ENCODE data around the gene NUP93. TPM values are rescaled to one million over a fixed set of nuclear protein-coding genes. Genes with fewer than 3 reads are reported as not detected.

NUP93 gene
- polyA plus RNA-seq, 4 donors, result 50.1 to 94.4 (median 79.9) TPM

DNA sequence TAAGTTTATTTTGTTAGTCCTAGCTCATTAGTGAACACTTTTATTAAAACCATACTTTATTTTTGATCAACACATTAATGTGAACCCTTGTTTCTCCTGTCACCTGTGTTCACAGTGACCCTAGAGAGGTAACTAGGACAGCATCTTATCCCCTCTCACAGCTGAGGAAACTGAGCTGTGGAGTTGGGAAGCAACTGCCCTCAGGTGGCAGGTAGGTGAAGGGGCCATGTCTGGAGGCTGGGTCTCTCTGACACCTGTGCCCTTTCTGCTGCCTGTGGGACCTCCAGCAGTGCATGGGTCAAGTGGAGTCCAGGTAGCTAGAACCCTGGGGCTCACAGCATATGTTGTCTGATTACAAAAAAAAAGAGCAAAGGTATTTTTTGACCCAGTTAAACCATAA is 112.2 kb downstream of the NUP93 start:
- DNase-seq (ENCODE audit: low read depth in 4 of 4, low spot score in 3 of 4), result no peak

DNA sequence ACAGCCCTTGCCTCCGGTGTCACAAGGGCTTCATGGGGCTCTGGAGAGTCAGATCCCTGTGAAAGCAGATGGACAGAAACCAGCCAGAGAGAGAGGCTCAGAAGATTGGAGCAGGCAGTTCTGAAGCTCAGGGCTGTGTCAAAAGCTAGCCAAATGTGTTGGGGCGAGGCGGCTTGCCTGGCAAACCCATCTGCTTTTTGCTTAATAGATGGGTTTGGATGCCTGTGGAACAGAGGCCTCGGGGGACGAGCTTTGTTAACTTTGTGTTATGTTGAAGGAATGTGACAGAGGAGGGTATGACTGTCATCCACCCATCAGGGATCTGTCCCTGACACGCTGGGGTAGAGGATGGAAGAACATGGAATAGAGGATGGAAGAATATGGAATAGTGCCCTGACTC is 114.1 kb downstream of the NUP93 start:
- DNase-seq (ENCODE audit: low read depth in 4 of 4, low spot score in 3 of 4), result no peak

GRCh38 chr16:56847173-56847910 is 117.4 kb downstream of the NUP93 start:
- no peak for DNase-seq (ENCODE audit: low read depth in 4 of 4, low spot score in 3 of 4)

DNA sequence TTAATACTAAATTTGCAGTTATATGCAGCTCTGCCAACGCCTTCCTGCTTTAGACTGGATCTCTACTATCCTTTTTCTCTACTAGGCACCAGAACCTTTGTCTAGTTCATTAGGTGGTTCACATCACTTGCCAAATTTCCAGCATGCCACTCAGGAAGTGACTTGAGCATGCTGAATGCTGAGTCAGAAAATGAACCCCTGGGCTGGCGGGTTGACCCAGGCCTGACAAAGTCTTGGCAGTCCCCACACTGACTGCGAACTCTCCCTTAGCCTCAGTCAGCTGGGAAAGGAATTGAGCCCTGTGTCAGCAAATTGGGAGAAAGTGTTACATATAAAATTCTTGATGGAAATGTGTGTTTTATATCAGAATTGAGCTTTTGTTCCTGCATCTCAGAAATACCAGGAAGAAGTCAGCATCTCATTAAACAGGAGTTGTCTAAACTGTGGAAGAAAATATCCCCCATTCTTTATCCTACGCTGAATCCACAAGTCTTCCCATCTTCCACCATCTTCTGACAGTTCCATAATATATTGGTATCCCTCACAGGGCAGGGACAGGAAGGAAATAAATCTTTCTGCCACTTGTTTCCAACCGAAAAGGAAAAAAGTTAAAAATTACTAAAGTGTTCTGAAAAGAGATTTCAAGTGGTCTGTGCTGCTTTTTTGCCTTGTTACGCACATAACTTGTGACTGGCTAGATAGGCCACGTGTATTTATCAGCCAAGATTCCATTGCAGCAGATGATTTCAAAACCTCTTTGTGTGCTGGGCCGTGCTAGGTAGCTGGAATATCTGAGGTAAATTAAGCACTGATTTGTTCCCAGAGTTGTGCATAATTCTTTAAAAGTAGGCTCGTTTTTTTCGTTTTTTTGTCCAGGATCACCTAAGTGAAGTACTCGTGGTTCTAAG is 118.4 kb downstream of the NUP93 start:
- DNase-seq (ENCODE audit: low read depth in 4 of 4, low spot score in 3 of 4), result no peak

DNA sequence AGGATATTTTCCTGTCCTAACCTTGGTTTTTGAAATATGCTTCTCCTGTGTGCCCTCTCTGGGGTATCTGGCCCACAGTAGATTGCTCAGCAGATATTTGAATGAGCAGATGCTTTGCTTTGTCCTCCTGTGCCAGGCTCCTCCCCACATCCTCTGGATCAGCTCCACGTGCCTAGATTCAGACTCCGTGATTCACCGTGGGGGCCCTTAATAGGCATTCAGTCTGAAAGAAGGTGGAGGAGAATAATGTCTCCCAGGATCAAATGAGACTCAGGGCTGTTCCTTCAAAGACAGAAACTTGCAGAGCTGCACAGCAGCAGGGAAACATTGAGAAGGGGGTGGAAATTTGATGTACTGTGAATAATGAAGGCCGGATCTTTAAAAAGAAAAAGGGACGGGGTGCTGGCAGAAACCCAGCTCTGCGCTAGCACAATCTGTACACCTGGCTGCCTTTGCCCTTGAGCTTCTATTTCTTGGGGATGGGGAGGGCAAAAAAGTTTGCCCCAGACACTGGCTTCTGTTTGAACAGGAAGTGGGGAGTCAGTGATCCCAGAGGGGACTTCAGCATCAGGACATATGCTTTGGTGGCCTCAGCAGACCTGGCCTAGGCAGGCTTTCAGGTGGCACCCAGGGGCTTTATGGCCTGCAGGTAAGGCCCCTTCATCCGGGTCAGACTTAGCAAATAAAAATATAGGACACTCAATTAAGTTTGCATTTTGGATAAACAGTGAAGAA is 119.2 kb downstream of the NUP93 start:
- DNase-seq (ENCODE audit: low read depth in 4 of 4, low spot score in 3 of 4), result no peak

DNA sequence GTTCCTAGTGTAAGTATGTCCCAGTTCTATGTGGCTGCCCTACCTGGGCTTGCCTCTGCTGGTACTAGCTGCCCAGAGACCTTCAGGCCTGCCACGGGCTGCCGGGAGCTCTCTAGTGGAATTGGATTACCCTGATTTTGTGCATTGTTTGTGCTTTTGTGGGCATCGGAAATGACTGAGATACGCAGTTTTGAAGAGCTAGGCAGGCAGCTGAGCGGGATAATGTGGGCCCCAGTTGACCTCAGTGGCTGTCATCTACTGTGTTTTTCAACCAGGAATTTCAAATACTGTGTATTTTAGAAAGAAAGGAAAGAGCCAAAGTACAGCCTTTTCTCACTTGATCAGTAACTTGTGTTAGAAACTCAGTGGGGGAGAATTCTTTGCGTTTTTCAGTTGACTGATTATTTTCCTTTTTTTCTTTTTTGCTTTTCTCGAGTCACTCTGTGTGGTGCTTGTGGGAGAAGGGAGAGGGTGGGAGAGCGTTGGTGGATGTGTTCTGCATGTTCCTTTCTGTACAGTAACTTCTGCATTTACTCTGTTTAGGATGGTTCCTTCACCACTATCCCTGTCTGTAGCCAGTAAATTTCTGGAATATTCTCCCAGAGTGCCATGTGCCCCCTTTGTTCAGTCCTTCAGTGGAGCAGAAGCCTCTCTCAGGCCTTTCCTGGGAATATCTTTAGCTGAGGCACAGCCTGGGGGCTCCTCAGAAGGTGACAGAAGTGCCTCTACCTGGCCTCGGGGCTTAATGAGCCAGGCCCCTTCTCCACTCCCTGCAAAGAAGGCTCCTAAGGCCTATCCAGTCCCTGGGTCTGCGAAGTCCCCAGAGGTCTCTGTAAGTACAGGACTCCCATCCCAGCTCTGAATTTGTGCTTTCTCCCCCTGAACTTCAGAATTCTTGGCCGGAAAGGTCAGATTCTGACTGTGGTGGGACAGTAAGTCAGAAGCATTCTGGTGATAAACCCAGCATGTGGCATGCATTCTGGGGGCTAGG is 120.1 kb downstream of the NUP93 start:
- no peak for DNase-seq (ENCODE audit: low read depth in 4 of 4, low spot score in 3 of 4)

DNA sequence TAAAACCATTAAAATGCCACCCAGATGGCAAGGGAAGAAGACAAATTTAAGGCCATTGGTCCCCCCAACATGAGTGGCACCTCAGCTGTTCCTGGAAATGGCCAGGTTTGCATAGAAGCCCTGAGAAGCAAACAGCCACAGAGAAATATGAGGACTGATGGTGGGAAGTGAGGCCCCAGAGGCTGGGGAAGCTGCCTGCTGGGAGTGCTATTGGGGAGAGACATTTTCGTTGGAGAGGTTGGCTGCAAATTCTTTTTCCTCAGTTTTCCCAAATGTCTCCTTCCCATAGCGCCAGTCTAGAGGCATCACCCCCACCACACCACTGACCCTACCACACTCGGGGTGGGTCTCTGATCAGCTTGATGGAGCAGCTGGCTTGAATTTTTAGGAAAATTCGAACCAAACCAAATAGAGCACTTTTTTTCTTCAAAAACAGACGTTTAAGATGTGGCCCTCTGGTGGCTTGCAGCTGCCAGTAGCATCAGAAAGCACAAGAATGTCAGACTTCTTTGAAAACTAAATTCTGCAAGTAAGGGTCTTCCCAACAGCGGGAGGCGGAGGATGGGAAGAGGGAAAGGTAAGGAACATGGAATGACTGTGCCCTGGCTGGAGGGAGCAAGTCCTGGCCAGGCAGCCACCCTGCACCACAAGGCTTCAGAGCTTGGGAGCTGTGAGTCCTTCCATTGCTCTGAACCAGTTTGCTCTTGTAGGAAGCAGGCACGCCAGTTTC is 121.9 kb downstream of the NUP93 start:
- no peak for DNase-seq (ENCODE audit: low read depth in 4 of 4, low spot score in 3 of 4)

- DNase-seq (ENCODE audit: low read depth in 4 of 4, low spot score in 3 of 4), result no peak
Observed at GRCh38 chr16:56852401-56852730, 122.4 kb downstream of the NUP93 start.

DNA sequence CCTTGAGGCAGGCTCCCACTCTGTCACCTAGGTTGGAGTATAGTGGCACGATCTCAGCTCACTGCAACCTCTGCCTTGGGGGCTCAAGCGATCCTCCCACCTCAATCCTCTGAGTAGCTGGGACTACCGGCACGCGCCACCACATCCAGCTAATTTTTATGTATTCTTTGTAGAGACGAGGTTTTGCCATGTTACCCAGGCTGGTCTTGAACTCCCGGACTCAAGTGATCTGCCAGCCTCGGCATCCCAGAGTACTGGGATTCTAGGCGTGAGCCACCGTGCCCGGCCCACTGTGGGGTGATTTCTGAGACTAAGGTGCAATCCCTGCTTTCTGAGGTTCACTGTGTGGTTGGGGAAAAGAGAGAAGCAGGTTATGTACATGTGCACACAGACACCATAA is 123.0 kb downstream of the NUP93 start:
- DNase-seq (ENCODE audit: low read depth in 4 of 4, low spot score in 3 of 4), result no peak

DNA sequence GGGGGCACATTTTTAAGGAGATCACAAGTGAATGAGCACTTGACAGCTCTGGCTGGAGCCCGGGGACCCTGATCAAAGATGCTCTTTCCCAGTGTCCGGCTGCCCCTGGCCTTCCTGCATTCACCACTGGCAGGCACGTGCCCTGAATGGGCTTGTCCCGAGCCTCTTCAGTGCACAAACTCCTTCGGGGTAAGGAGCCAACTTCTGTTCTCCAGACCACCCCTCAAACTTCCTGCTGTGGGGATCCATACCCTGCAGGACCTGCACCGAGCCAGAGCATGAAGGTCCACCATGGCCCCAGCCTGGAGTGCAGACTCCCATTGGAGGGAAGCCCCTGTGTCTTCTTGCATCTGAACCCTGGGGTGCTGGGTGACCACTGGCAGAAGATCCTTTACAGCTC is 125.3 kb downstream of the NUP93 start:
- DNase-seq (ENCODE audit: low read depth in 4 of 4, low spot score in 3 of 4), result no peak

GRCh38 chr16:56855946-56856345 is 126.0 kb downstream of the NUP93 start:
- no peak for DNase-seq (ENCODE audit: low read depth in 4 of 4, low spot score in 3 of 4)

GRCh38 chr16:56856876-56857447 is 127.0 kb downstream of the NUP93 start:
- no peak for DNase-seq (ENCODE audit: low read depth in 4 of 4, low spot score in 3 of 4)

DNA sequence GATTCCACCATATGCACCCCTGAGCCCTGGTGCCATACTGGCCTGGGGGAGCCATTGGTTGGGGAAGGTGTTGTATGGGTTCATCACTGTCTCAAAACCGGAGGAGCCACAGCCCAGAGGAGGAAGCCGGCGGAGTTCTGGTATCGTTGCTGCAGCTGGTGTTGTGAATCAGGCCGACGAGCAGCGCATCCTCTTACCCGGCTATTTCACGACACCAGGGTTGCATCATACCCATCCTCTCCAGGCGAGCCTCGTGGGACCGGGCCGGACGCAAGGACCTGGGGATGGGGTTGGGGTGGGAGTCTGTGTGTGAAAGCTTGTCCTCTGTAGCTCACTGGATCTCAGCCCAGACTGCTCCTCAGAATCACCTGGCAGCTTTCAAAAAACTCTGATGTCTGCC is 128.4 kb downstream of the NUP93 start:
- no peak for DNase-seq (ENCODE audit: low read depth in 4 of 4, low spot score in 3 of 4)

GRCh38 chr16:56859636-56860035 is 129.7 kb downstream of the NUP93 start:
- no peak for DNase-seq (ENCODE audit: low read depth in 4 of 4, low spot score in 3 of 4)

GRCh38 chr16:56860226-56861020 is 130.5 kb downstream of the NUP93 start:
- no peak for DNase-seq (ENCODE audit: low read depth in 4 of 4, low spot score in 3 of 4)

DNA sequence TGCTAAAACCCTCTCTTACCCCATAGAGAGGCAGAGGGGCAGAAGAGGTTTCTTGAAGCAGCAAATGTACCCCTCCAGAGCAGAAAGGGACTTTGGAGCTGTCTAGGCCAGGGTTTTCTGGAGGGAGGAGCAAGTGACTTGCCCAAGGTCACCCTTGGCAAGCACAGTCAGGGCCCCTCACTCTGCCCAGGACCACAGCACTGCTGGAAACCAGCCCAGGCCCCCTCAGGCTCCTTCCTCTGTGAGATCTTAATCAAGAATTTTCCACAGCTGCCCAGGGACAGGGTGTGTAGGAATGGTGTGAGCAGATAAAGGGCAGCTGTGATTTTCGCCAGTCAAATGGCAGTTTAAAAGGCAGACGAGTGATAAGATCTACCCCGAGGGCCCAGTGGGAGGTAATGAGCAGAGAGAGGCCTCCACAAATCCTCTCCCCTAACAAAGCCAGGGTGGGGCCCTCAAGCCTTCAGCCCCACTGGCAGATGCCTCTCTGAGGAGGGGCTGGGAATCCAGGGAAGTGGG is 131.2 kb downstream of the NUP93 start:
- DNase-seq (ENCODE audit: low read depth in 4 of 4, low spot score in 3 of 4), result no peak

DNA sequence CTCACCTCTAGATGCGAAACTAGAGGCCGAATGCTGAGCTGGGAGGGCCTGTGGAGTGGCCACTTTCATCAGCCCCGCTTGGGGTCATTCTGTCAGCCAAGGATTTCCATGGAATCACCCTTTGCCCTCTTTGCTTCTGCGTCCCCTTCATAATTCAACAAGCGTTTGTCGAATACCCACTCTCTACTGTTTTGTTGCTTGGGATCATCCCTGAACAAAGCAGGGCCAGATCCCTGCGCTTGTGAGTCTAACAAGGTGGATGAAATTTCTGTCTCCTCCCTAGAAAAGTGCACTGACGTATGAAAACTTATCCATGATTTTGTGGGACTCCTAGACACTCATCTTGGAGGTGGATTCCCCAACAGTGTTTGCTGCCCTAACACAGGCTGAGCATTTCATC is 131.8 kb downstream of the NUP93 start:
- DNase-seq (ENCODE audit: low read depth in 4 of 4, low spot score in 3 of 4), result no peak

- no peak for DNase-seq (ENCODE audit: low read depth in 4 of 4, low spot score in 3 of 4)
Observed at GRCh38 chr16:56862776-56863175, 132.8 kb downstream of the NUP93 start.

Data from left renal pelvis (tissue), 4 donors.